H9 (cell line): ENCODE measurements around the gene SUPT6H. TPM values are rescaled to one million over a fixed set of nuclear protein-coding genes. Genes with fewer than 3 reads are reported as not detected.
A peak's percentile ranks its signal among the peaks of the same experiment; 100 is the strongest.

ENCODE experiments used
- DNase-seq: peaks from one replicate; pipeline ENCODE4 v3.0.0-alpha.2; 2017
- H2AFZ ChIP-seq: one replicate; pipeline ENCODE4 v1.6.1; 2013; ENCODE audit warnings: mild to moderate bottlenecking, low read length, control low read depth, moderate library complexity
- H2AK5ac ChIP-seq: 2 replicates; pipeline ENCODE4 v1.6.1; 2013; ENCODE audit warnings: low read length, control low read depth, mixed read lengths; ENCODE audit not compliant: insufficient read length
- H2BK120ac ChIP-seq: one replicate; pipeline ENCODE4 v1.6.1; 2013; ENCODE audit warnings: low read depth, mild to moderate bottlenecking, low read length, control low read depth, inconsistent platforms; ENCODE audit not compliant: poor library complexity, severe bottlenecking
- H2BK12ac ChIP-seq: 2 replicates; pipeline ENCODE4 v1.6.1; 2013; ENCODE audit warnings: low read length, control low read depth, mixed read lengths, low read depth; ENCODE audit not compliant: insufficient read length
- H2BK15ac ChIP-seq: 2 replicates; pipeline ENCODE4 v1.6.1; 2013; ENCODE audit warnings: low read depth, low read length, control low read depth
- H2BK20ac ChIP-seq: one replicate; pipeline ENCODE4 v1.6.1; 2013; ENCODE audit warnings: low read depth, mild to moderate bottlenecking, low read length, control low read depth, inconsistent platforms; ENCODE audit not compliant: poor library complexity, severe bottlenecking
- H2BK5ac ChIP-seq: 2 replicates; pipeline ENCODE4 v1.6.1; 2013; ENCODE audit warnings: low read length, control low read depth, mixed read lengths; ENCODE audit not compliant: insufficient read length
- H3K14ac ChIP-seq: 2 replicates; pipeline ENCODE4 v1.6.1; 2013; ENCODE audit warnings: low read length, control low read depth; ENCODE audit not compliant: insufficient read depth
- H3K18ac ChIP-seq: 2 replicates; pipeline ENCODE4 v1.6.1; 2013; ENCODE audit warnings: low read depth, mild to moderate bottlenecking, mixed read lengths, low read length, control low read depth; ENCODE audit not compliant: insufficient read length
- H3K23ac ChIP-seq: 2 replicates; pipeline ENCODE4 v1.6.1; 2013; ENCODE audit warnings: low read length, control low read depth, mixed read lengths, low read depth; ENCODE audit not compliant: insufficient read length
- H3K23me2 ChIP-seq: 2 replicates; pipeline ENCODE4 v1.6.1; 2013; ENCODE audit warnings: low read depth, mild to moderate bottlenecking, mixed read lengths, low read length, control low read depth; ENCODE audit not compliant: insufficient read length, poor library complexity, severe bottlenecking
- H3K27ac ChIP-seq: 2 replicates; pipeline ENCODE4 v1.5.1; 2013; ENCODE audit warnings: low read length, control low read depth, mixed read lengths, low read depth; ENCODE audit not compliant: insufficient read length
- H3K27me3 ChIP-seq: 2 replicates; pipeline ENCODE4 v1.6.1; 2013; ENCODE audit warnings: low read length, control low read depth, inconsistent platforms; ENCODE audit not compliant: insufficient read depth
- H3K4ac ChIP-seq: 2 replicates; pipeline ENCODE4 v1.6.1; 2013; ENCODE audit warnings: low read depth, mild to moderate bottlenecking, control low read depth, inconsistent platforms, low read length, moderate library complexity
- H3K4me1 ChIP-seq: 2 replicates; pipeline ENCODE4 v1.6.1; 2013; ENCODE audit warnings: low read length, control low read depth, inconsistent platforms; ENCODE audit not compliant: insufficient read depth
- H3K4me2 ChIP-seq: 2 replicates; pipeline ENCODE4 v1.6.1; 2013; ENCODE audit warnings: low read length, control low read depth, mixed read lengths; ENCODE audit not compliant: insufficient read length, insufficient read depth
- H3K56ac ChIP-seq: 2 replicates; pipeline ENCODE4 v1.6.1; 2013; ENCODE audit warnings: low read depth, mild to moderate bottlenecking, mixed read lengths, low read length, control low read depth; ENCODE audit not compliant: insufficient read length
- H3K79me1 ChIP-seq: 2 replicates; pipeline ENCODE4 v1.6.1; 2013; ENCODE audit warnings: low read depth, mild to moderate bottlenecking, moderate library complexity, low read length, control low read depth, inconsistent platforms; ENCODE audit not compliant: insufficient read depth, poor library complexity, severe bottlenecking
- H3K79me2 ChIP-seq: 2 replicates; pipeline ENCODE4 v1.6.1; 2013; ENCODE audit warnings: low read length, control low read depth, inconsistent platforms; ENCODE audit not compliant: insufficient read depth
- H3K9ac ChIP-seq: 2 replicates; pipeline ENCODE4 v1.6.1; 2013; ENCODE audit warnings: low read length, control low read depth, mixed read lengths; ENCODE audit not compliant: insufficient read length; ENCODE audit errors: extremely low read depth
- H3K9me3 ChIP-seq: one replicate; pipeline ENCODE4 v1.6.1; 2013; ENCODE audit warnings: low read depth, low read length, inconsistent platforms; ENCODE audit not compliant: control insufficient read depth
- H3T11ph ChIP-seq: one replicate; pipeline ENCODE4 v1.6.1; 2013; ENCODE audit warnings: mild to moderate bottlenecking, low read length, control low read depth, inconsistent platforms
- H4K20me1 ChIP-seq: one replicate; pipeline ENCODE4 v1.6.1; 2013; ENCODE audit not compliant: control insufficient read depth, insufficient read length, insufficient read depth
- H4K5ac ChIP-seq: 2 replicates; pipeline ENCODE4 v1.6.1; 2013; ENCODE audit warnings: low read depth, mild to moderate bottlenecking, mixed read lengths, low read length, control low read depth; ENCODE audit not compliant: insufficient read length
- H4K8ac ChIP-seq: replicated peaks from 2 replicates; pipeline ENCODE4 v1.6.1; 2013; ENCODE audit warnings: low read length, control low read depth, mixed read lengths, low read depth; ENCODE audit not compliant: insufficient read length
- H4K91ac ChIP-seq: 2 replicates; pipeline ENCODE4 v1.6.1; 2013; ENCODE audit warnings: low read depth, mild to moderate bottlenecking, moderate library complexity, mixed read lengths, low read length, control low read depth; ENCODE audit not compliant: insufficient read length
- H3K27ac Mint-ChIP-seq, 3 experiments: 2 replicates in 2 of 3; 3 replicates in 1 of 3; pipeline ENCODE4 v1.8.0; 2020 to 2021; ENCODE audit warnings: mixed read lengths in 3 of 3, mild to moderate bottlenecking in 1 of 3, moderate library complexity in 1 of 3
- H3K27me3 Mint-ChIP-seq: 2 replicates; pipeline ENCODE4 v1.8.0; 2021; ENCODE audit warnings: low read depth, mild to moderate bottlenecking, moderate library complexity, mixed read lengths
- H3K36me3 Mint-ChIP-seq, 3 experiments: 2 replicates in 2 of 3; 3 replicates in 1 of 3; pipeline ENCODE4 v1.8.0; 2020 to 2021; ENCODE audit warnings: low read depth in 3 of 3, mixed read lengths in 3 of 3; ENCODE audit not compliant: insufficient read depth in 1 of 3
- H3K4me1 Mint-ChIP-seq, 2 experiments: 2 replicates each; pipeline ENCODE4 v1.8.0; 2020; ENCODE audit warnings: mixed read lengths in 2 of 2
- H3K4me3 Mint-ChIP-seq, 2 experiments: 2 replicates in 1 of 2; 3 replicates in 1 of 2; pipeline ENCODE4 v1.8.0; 2020 to 2021; ENCODE audit warnings: mild to moderate bottlenecking in 2 of 2, mixed read lengths in 2 of 2, moderate library complexity in 1 of 2
- H3K9me3 Mint-ChIP-seq, 2 experiments: 2 replicates in 1 of 2; 3 replicates in 1 of 2; pipeline ENCODE4 v1.8.0; 2020; ENCODE audit warnings: mild to moderate bottlenecking in 2 of 2, mixed read lengths in 2 of 2, moderate library complexity in 1 of 2
- WGBS: extraction: QIAGEN DNeasy Blood & Tissue Kit; methylation state at CpG from one replicate; pipeline ENCODE4 v1.1.7; 2013; ENCODE audit warnings: missing lambda C conversion rate, low lambda C conversion rate, mixed read lengths; ENCODE audit not compliant: insufficient read length; ENCODE audit errors: extremely low coverage; 5-methylcytosine and 5-hydroxymethylcytosine counted together
- total RNA-seq: library from RNA; stranded (reverse); gene quantifications from 2 replicates; pipeline ENCODE4 v1.2.1, GENCODE V29; 2021
- TF ChIP-seq, protein P1 (sequence below): fragments of 200-600 bp; sonication (generic); conservative IDR thresholded peaks from 3 replicates; pipeline ENCODE4 v1.8.0; 2021; ENCODE audit warnings: antibody characterized with exemption, mild to moderate bottlenecking

SUPT6H gene
- total RNA-seq, 1 experiment from 2014 or later: 85.8 TPM

- H2BK15ac ChIP-seq: no peak overlapping the region
- no peak overlapping the region for H4K8ac ChIP-seq
- Mint-ChIP-seq H3K27me3 (no peaks in the 10 kb centered on the region; the same call in none of the 2 replicates), H3K9me3 (no peaks in the 10 kb centered on the region), H3K4me3 (peak overlapping the region; percentile 87 to 93), H3K36me3 (peaks cover 36 to 64% (median 40%) of the 10 kb centered on the region in 3 experiments; a peak in 6 of 7 replicates), H3K27ac (peak overlapping the region; percentile 89 to 98 (median 97)), H3K4me1 (peaks cover 17 to 34% of the 10 kb centered on the region in 2 experiments)
- H3K27ac ChIP-seq: no peak overlapping the region
- no peak overlapping the region for H2BK20ac ChIP-seq
- no peak overlapping the region for H3T11ph ChIP-seq
- H2BK120ac ChIP-seq: no peak overlapping the region
- H4K91ac ChIP-seq: no peak overlapping the region
- peaks cover 15% of the 10 kb centered on the region for H3K23me2 ChIP-seq
- H3K9ac ChIP-seq: peak overlapping the region; percentile 66
- peak overlapping the region; percentile 84 for H3K4me2 ChIP-seq
- peak overlapping the region; percentile 38; the same call in 1 of the 2 replicates for H3K14ac ChIP-seq
- H4K20me1 ChIP-seq: no peaks in the 10 kb centered on the region
- H3K79me1 ChIP-seq: no peaks in the 10 kb centered on the region
- H4K5ac ChIP-seq: no peak overlapping the region
- H3K18ac ChIP-seq: peak overlapping the region; percentile 82
- no peak overlapping the region for H2AK5ac ChIP-seq
- H2AFZ ChIP-seq: no peak overlapping the region
- no peak overlapping the region for H3K4ac ChIP-seq
- no peak overlapping the region for H3K56ac ChIP-seq
- DNase-seq: peak; percentile 69
- TF ChIP-seq, protein P1, sequence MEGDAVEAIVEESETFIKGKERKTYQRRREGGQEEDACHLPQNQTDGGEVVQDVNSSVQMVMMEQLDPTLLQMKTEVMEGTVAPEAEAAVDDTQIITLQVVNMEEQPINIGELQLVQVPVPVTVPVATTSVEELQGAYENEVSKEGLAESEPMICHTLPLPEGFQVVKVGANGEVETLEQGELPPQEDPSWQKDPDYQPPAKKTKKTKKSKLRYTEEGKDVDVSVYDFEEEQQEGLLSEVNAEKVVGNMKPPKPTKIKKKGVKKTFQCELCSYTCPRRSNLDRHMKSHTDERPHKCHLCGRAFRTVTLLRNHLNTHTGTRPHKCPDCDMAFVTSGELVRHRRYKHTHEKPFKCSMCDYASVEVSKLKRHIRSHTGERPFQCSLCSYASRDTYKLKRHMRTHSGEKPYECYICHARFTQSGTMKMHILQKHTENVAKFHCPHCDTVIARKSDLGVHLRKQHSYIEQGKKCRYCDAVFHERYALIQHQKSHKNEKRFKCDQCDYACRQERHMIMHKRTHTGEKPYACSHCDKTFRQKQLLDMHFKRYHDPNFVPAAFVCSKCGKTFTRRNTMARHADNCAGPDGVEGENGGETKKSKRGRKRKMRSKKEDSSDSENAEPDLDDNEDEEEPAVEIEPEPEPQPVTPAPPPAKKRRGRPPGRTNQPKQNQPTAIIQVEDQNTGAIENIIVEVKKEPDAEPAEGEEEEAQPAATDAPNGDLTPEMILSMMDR: no peak
- H3K4me1 ChIP-seq: peaks cover 5% of the 10 kb centered on the region; the same call in 1 of the 2 replicates
- H3K9me3 ChIP-seq: no peaks in the 10 kb centered on the region
- H2BK5ac ChIP-seq: no peak overlapping the region
- peaks cover 16% of the 10 kb centered on the region; the same call in 1 of the 2 replicates for H3K79me2 ChIP-seq
- H3K27me3 ChIP-seq: no peaks in the 10 kb centered on the region
- H2BK12ac ChIP-seq: no peak overlapping the region
- H3K23ac ChIP-seq: no peak overlapping the region
- WGBS: no CpG with 5 or more reads among the region's 4 CpGs
Measured at GRCh38 chr17:28745786-28746411, 83.9 kb downstream of the SUPT6H start.
